GM12878 (cell line): ENCODE measurements around the gene FCN2. TPM values are rescaled to one million over a fixed set of nuclear protein-coding genes. Genes with fewer than 3 reads are reported as not detected.

Source experiments
- ATAC-seq: fragments of 200-7000 bp; cut with Tn5 transposase; 3 replicates; pipeline ENCODE4 v1.9.1; 2020; ENCODE audit warnings: mild to moderate bottlenecking, moderate library complexity
- BruUV-seq: library from RNA; stranded (reverse); fragments of 400-500 nt; replicated peaks from 2 replicates; lab custom pipeline; 2021; lab: Mats Ljungman, UMichigan
- CTCF ChIA-PET: fragments of 300-600 bp; sonication (Branson Sonifier 250); formaldehyde crosslinking; extraction: SDS; loops from one replicate; lab custom pipeline; 2021; ENCODE audit warnings: inconsistent platforms; lab: Yijun Ruan, JAX
- POLR2A ChIA-PET: fragments of 350-600 bp; formaldehyde crosslinking; extraction: SDS; loops from one replicate; lab custom pipeline; 2021; ENCODE audit warnings: inconsistent platforms; lab: Charles Lee
- RAD21 ChIA-PET: fragments of 300-600 bp; sonication (Branson Sonifier 250); formaldehyde crosslinking; loops from one replicate; lab custom pipeline; 2023; ENCODE audit warnings: antibody characterized with exemption; ENCODE audit not compliant: unreplicated experiment; lab: Charles Lee
- SMC1A ChIA-PET: fragments of 300-600 bp; sonication (Branson Sonifier 250); formaldehyde crosslinking; loops from one replicate; lab custom pipeline; 2023; ENCODE audit not compliant: unreplicated experiment, uncharacterized antibody; lab: Charles Lee
- DNase-seq: peaks from one replicate; pipeline ENCODE4 v3.0.0-alpha.2; 2011; ENCODE audit warnings: low read depth, low spot score
- FAIRE-seq: peaks from 3 replicates; lab custom pipeline; 2011; peaks lifted over from hg19 to GRCh38; lab: Jason Lieb, UNC
- H2AFZ ChIP-seq: 2 replicates; pipeline ENCODE4 v1.6.0; 2011; ENCODE audit warnings: low read depth, low read length, control low read depth; ENCODE audit not compliant: control insufficient read depth
- H3K27ac ChIP-seq: 2 replicates; pipeline ENCODE4 v1.5.1; 2011; ENCODE audit warnings: control low read depth; ENCODE audit not compliant: control insufficient read depth, insufficient read depth
- H3K27me3 ChIP-seq, 2 experiments: replicated peaks in 1 of 2; 2 replicates each; pipeline versions ENCODE4 v1.6.0 to v1.6.1; 2011; ENCODE audit warnings: low read length in 1 of 2; ENCODE audit not compliant: control insufficient read depth in 2 of 2, insufficient read depth in 2 of 2
- H3K36me3 ChIP-seq, 2 experiments: 2 replicates each; pipeline ENCODE4 v1.5.1; 2011; ENCODE audit warnings: low read length in 1 of 2; ENCODE audit not compliant: control insufficient read depth in 2 of 2, insufficient read depth in 2 of 2
- H3K4me1 ChIP-seq: 2 replicates; pipeline ENCODE4 v1.6.1; 2011; ENCODE audit warnings: mild to moderate bottlenecking, low read length, moderate library complexity, mixed read lengths; ENCODE audit not compliant: control insufficient read depth, insufficient read depth
- H3K4me2 ChIP-seq: 2 replicates; pipeline ENCODE4 v1.6.0; 2011; ENCODE audit warnings: control low read depth; ENCODE audit not compliant: control insufficient read depth, insufficient read depth
- H3K4me3 ChIP-seq: fragments of 200-600 bp; sonication (generic); 2 replicates; pipeline ENCODE4 v1.5.1; 2016
- H3K79me2 ChIP-seq: 2 replicates; pipeline ENCODE4 v1.6.0; 2011; ENCODE audit warnings: low read length; ENCODE audit not compliant: control insufficient read depth, insufficient read depth
- H3K9ac ChIP-seq: 2 replicates; pipeline ENCODE4 v1.8.0; 2011; ENCODE audit warnings: low read length, control low read depth, mixed read lengths; ENCODE audit not compliant: control insufficient read depth, insufficient read depth
- H3K9me3 ChIP-seq: replicated peaks from 3 replicates; pipeline ENCODE4 v1.5.1; 2011; ENCODE audit warnings: mild to moderate bottlenecking, low read length; ENCODE audit not compliant: control insufficient read depth, insufficient read depth
- H4K20me1 ChIP-seq: 2 replicates; pipeline ENCODE4 v1.6.0; 2011; ENCODE audit not compliant: control insufficient read depth, insufficient read depth
- ATF2 ChIP-seq: IDR thresholded peaks from 2 replicates; pipeline ENCODE4 v1.6.1; 2012; ENCODE audit warnings: low read length, inconsistent platforms
- BCLAF1 ChIP-seq: fragments of 450-650 bp; IDR thresholded peaks from 2 replicates; pipeline ENCODE4 v1.6.1; 2017; ENCODE audit warnings: antibody characterized with exemption, mild to moderate bottlenecking, moderate library complexity
- CTCF ChIP-seq, 3 experiments: IDR thresholded peaks in 2 of 3; conservative IDR thresholded peaks in 1 of 3; 2 replicates each; pipeline ENCODE4 v1.5.1; 2011; ENCODE audit warnings: low read depth in 3 of 3, low read length in 3 of 3, mild to moderate bottlenecking in 3 of 3, control low read depth in 2 of 3, moderate library complexity in 2 of 3, inconsistent platforms in 1 of 3, mixed read lengths in 1 of 3; ENCODE audit not compliant: control insufficient read depth in 2 of 3, insufficient read depth in 1 of 3; ENCODE audit errors: extremely low read depth in 1 of 3
- EZH2 ChIP-seq: IDR thresholded peaks from 2 replicates; pipeline ENCODE4 v1.6.1; 2012; ENCODE audit warnings: low read depth, mild to moderate bottlenecking, control low read depth, inconsistent platforms, low read length, borderline replicate concordance; ENCODE audit not compliant: control insufficient read depth
- HCFC1 ChIP-seq: fragments of 150-350 bp; IDR thresholded peaks from 2 replicates; pipeline ENCODE4 v1.6.1; 2014; ENCODE audit warnings: low read length
- NFYA ChIP-seq: IDR thresholded peaks from 2 replicates; pipeline ENCODE4 v1.6.1; 2011; ENCODE audit warnings: low read depth, mild to moderate bottlenecking, low read length, improper control_type of control experiment, borderline replicate concordance
- PKNOX1 ChIP-seq: fragments of 450-650 bp; IDR thresholded peaks from 2 replicates; pipeline ENCODE4 v1.6.1; 2016; ENCODE audit warnings: mild to moderate bottlenecking
- TAF1 ChIP-seq: IDR thresholded peaks from 2 replicates; pipeline ENCODE4 v1.6.1; 2011; ENCODE audit warnings: mild to moderate bottlenecking, low read depth, low read length, borderline replicate concordance
- ZZZ3 ChIP-seq: IDR thresholded peaks from 2 replicates; pipeline ENCODE4 v1.6.1; 2011; ENCODE audit warnings: low read depth; ENCODE audit not compliant: control insufficient read depth, insufficient read length
- WGBS: methylation state at CpG from one replicate; pipeline ENCODE4 v1.1.6; 2016; ENCODE audit warnings: low lambda C conversion rate; ENCODE audit not compliant: insufficient replicate concordance, insufficient coverage; ENCODE audit errors: missing lambda C conversion rate; 5-methylcytosine and 5-hydroxymethylcytosine counted together
- in situ Hi-C: fragments of 300-500 bp; cut with MboI; formaldehyde crosslinking; loops from 9 replicates; pipeline ENCODE4 v1.14.3; 2018; ENCODE audit warnings: mixed read lengths
- intact Hi-C: fragments of 100-400 bp; cut with micrococcal nuclease; formaldehyde crosslinking; loops from one replicate; pipeline ENCODE4 v1.14.2; 2022; ENCODE audit not compliant: unreplicated experiment
- polyA plus RNA-seq, 11 experiments: library from polyadenylated mRNA; depleted of rRNA in 4 of 11; unstranded in 6 of 11; stranded (reverse) in 5 of 11; fragments of >200 nt; fragmentation: Nextera tagmentation in 4 of 11; fragmentation: Illumina TruSeq in 1 of 11; extraction: Ambion mirVana in 4 of 11; extraction: Trizol in 1 of 11; gene quantifications; 1 replicate in 1 of 11; 2 replicates in 10 of 11; pipeline versions ENCODE4 v1.2.1 to v1.2.3, GENCODE V29; 2011 to 2016; ENCODE audit warnings: inconsistent platforms in 2 of 11, missing spikeins in 2 of 11, low read depth in 1 of 11
- total RNA-seq, 4 experiments: library from RNA; depleted of rRNA in 3 of 4; stranded (reverse); fragments of >200 nt in 3 of 4; fragmentation: Illumina TruSeq in 1 of 4; extraction: Trizol in 1 of 4; gene quantifications; 2 replicates each; pipeline versions ENCODE4 v1.2.1 to v1.2.3, GENCODE V29; 2013 to 2021

Gene FCN2
- total and polyA plus RNA-seq, 10 of the 15 experiments (the other 5 are each of a cell fraction or from before 2014, with no cell fraction given), result not detected

GRCh38 chr9:134836406-134836970, 44.1 kb upstream of the FCN2 start:
- SMC1A ChIA-PET, result no interaction called here
- Histone ChIP-seq H3K4me2 (no peak overlapping the region), H3K27ac (no peak overlapping the region), H2AFZ (no peak overlapping the region), H3K9ac (no peak overlapping the region), H3K9me3 (no peaks in the 10 kb centered on the region), H3K36me3 (no peaks in the 10 kb centered on the region), H4K20me1 (no peaks in the 10 kb centered on the region), H3K27me3 (no peaks in the 10 kb centered on the region; a peak in 1 of 4 replicates), H3K4me1 (no peaks in the 10 kb centered on the region), H3K79me2 (no peaks in the 10 kb centered on the region), H3K4me3 (no peak overlapping the region)
- CTCF ChIA-PET, result interaction anchor here (1.7 kb wide), 1 partner anchor 22 kb away, joined by 4 read pairs; no protein-coding TSS in a partner anchor
- DNase-seq, result no peak
- RAD21 ChIA-PET, result no interaction called here
- in situ Hi-C loops, result no loop called here
- BruUV-seq, result no TSS peak
- no peak for FAIRE-seq
- POLR2A ChIA-PET, result no interaction called here
- intact Hi-C loops, result no loop called here
- no peak for TF ChIP-seq PKNOX1
- no peak for TF ChIP-seq BCLAF1
- no peak for TF ChIP-seq CTCF (IDR thresholded peaks at IDR 0.05 in 2 of 3, conservative IDR thresholded peaks at IDR 0.05 in 1 of 3; ENCODE audit: control insufficient read depth in 2 of 3, extremely low read depth in 1 of 3, insufficient read depth in 1 of 3, low read depth in 3 of 3, low read length in 3 of 3)
- TF ChIP-seq TAF1, result no peak
- TF ChIP-seq ZZZ3, result no peak
- TF ChIP-seq HCFC1, result no peak
- TF ChIP-seq ATF2, result no peak
- TF ChIP-seq EZH2, result no peak
- no peak for TF ChIP-seq NFYA
- no peak for ATAC-seq
- whole genome bisulfite sequencing, result 68% methylated on average over 19 of the region's 19 CpGs
